ENCODE measurements around the gene SLC24A1. TPM values are rescaled to one million over a fixed set of nuclear protein-coding genes. Genes with fewer than 3 reads are reported as not detected.
"Not testable (repeated sequence)": the region's sequence is repeated elsewhere in the genome, so short reads cannot be mapped to it uniquely, and the experiment has no call there.

Gene SLC24A1
- polyA plus RNA-seq, 3 donors from 2014 or later: 0.83 to 4.1 TPM; not detected in 1

- Mint-ChIP-seq H3K4me1 (no peaks in the 10 kb centered on the region), H3K36me3 (peaks cover 4 to 20% (median 5%) of the 10 kb centered on the region in 3 donors), H3K27me3 (ENCODE audit: low read depth in 3 of 3) (no peaks in the 10 kb centered on the region), H3K27ac (no peak overlapping the region), H3K9me3 (no peaks in the 10 kb centered on the region), H3K4me3 (no peak overlapping the region)
- no peak for DNase-seq
Measured at GRCh38 chr15:65603134-65603533, 18.6 kb upstream of the SLC24A1 start.

DNA sequence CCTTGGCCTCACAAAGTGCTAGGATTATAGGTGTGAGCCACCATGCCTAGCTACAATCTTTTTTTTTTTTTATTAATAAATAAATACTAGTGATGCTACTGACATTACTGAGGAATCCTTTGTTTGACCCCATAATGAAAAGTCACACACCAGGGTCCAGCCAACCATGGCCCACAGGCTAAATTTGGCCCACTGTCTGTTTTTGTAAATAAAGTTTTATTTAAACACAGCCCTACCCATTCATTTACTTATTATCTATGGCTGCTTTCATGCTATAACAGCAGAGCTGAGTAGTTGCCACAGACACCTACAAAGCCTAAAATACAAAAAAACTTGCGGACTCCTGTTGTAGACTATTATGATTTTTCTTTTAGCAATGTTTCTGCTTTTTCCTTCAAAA lies 18.2 kb upstream of the SLC24A1 start:
- no peaks in the 10 kb centered on the region for H3K9me3 Mint-ChIP-seq
- H3K27ac Mint-ChIP-seq: no peak overlapping the region
- H3K4me1 Mint-ChIP-seq: peaks cover 0 to under 1% of the 10 kb centered on the region in 2 donors
- H3K4me3 Mint-ChIP-seq: no peak overlapping the region
- no peak for DNase-seq
- H3K27me3 Mint-ChIP-seq (ENCODE audit: low read depth in 3 of 3): no peaks in the 10 kb centered on the region
- H3K36me3 Mint-ChIP-seq: peaks cover 2 to 16% (median 3%) of the 10 kb centered on the region in 3 donors

GRCh38 chr15:65610871-65611718 lies 10.6 kb upstream of the SLC24A1 start, which contains the start of gene INTS14:
INTS14 (minus strand) TSS chr15:65611131; CDS start chr15:65607380, 3,751 bp downstream.
- Mint-ChIP-seq H3K36me3 (no peaks in the 10 kb centered on the region), H3K27ac (peak within 1 kb of the TSS; percentile 93 to 100 (median 98)), H3K9me3 (no peaks in the 10 kb centered on the region), H3K4me3 (peak within 1 kb of the TSS; percentile 95 to 100 (median 96)), H3K27me3 (ENCODE audit: low read depth in 3 of 3) (peaks cover 4 to 9% (median 7%) of the 10 kb centered on the region in 3 donors), H3K4me1 (peaks cover 32 to 35% of the 10 kb centered on the region in 2 donors)
- DNase-seq: peak; percentile 85 to 88 (median 87)

- Mint-ChIP-seq H3K4me3 (peak overlapping the region; percentile 95 to 100 (median 96)), H3K36me3 (peaks cover 0 to 2% (median 0%) of the 10 kb centered on the region in 3 donors), H3K27ac (peak overlapping the region; percentile 93 to 100 (median 98)), H3K27me3 (ENCODE audit: low read depth in 3 of 3) (peaks cover 4 to 9% (median 7%) of the 10 kb centered on the region in 3 donors), H3K9me3 (no peaks in the 10 kb centered on the region), H3K4me1 (peaks cover 32 to 35% of the 10 kb centered on the region in 2 donors)
- DNase-seq: no peak
Measured at GRCh38 chr15:65611888-65612615, 9.7 kb upstream of the SLC24A1 start.

- H3K4me1 Mint-ChIP-seq: peaks cover 32 to 35% of the 10 kb centered on the region in 2 donors
- H3K27ac Mint-ChIP-seq: peak overlapping the region; percentile 93 to 100 (median 98)
- peaks cover 0 to 7% (median 0%) of the 10 kb centered on the region in 3 donors for H3K36me3 Mint-ChIP-seq
- DNase-seq: no peak
- H3K9me3 Mint-ChIP-seq: peaks cover 0 to 2% (median 0%) of the 10 kb centered on the region in 6 donors
- H3K4me3 Mint-ChIP-seq: peak overlapping the region; percentile 41 to 100 (median 96)
- peaks cover 4 to 9% (median 7%) of the 10 kb centered on the region in 3 donors for H3K27me3 Mint-ChIP-seq (ENCODE audit: low read depth in 3 of 3)
Measured at GRCh38 chr15:65612616-65612946, 9.2 kb upstream of the SLC24A1 start.

GRCh38 chr15:65612949-65613744 lies 8.6 kb upstream of the SLC24A1 start:
- Mint-ChIP-seq H3K4me3 (peak overlapping the region in 2 of 5 donors; percentile 4 to 20), H3K27ac (peak overlapping the region in 5 of 6 donors; percentile 96 to 100 (median 99)), H3K4me1 (peaks cover 32 to 35% of the 10 kb centered on the region in 2 donors), H3K36me3 (peaks cover 0 to 7% (median 0%) of the 10 kb centered on the region in 3 donors), H3K9me3 (peaks cover 0 to 2% (median 0%) of the 10 kb centered on the region in 6 donors), H3K27me3 (ENCODE audit: low read depth in 3 of 3) (peaks cover 4 to 9% (median 7%) of the 10 kb centered on the region in 3 donors)
- no peak for DNase-seq

GRCh38 chr15:65615887-65616286 lies 5.9 kb upstream of the SLC24A1 start:
- not testable (repeated sequence) for H3K27me3 Mint-ChIP-seq (ENCODE audit: low read depth in 3 of 3); H3K27ac Mint-ChIP-seq; DNase-seq; H3K4me3 Mint-ChIP-seq; H3K36me3 Mint-ChIP-seq; H3K9me3 Mint-ChIP-seq
- peaks cover 19 to 20% of the 10 kb centered on the region in 2 donors for H3K4me1 Mint-ChIP-seq

DNA sequence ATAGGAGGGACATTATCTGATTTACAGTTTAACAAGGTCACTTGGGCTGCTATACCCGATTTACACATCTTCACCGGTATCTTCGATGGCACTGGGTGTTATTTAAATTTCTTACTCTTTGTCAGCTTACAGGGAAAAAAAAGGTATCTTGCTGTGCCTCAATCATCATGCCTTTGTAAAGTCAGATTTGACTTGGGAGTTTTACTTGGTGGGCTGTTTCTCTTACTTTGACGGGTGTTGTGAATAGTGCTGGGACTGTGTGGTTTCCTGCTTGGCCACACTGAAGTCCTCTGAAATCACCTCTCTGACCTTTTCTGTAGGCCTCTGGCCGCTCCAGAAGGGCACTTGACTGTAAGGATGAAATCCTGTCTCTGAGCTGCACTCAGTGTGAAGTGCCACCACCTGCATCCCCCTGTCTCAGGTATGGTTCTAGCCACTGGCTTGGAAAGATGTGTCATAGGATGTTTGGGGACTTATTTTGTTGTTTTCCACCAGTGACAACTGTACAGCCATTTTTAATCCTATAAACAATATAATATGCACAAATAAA lies 3.1 kb upstream of the SLC24A1 start:
- Mint-ChIP-seq H3K4me1 (peaks cover 0 to 2% of the 10 kb centered on the region in 2 donors), H3K36me3 (peaks cover 0 to 7% (median 0%) of the 10 kb centered on the region in 3 donors), H3K27me3 (ENCODE audit: low read depth in 3 of 3) (peaks cover 0 to 3% (median 1%) of the 10 kb centered on the region in 3 donors), H3K27ac (no peak overlapping the region), H3K4me3 (no peak overlapping the region), H3K9me3 (peaks cover 0 to 2% (median 0%) of the 10 kb centered on the region in 6 donors)
- no peak for DNase-seq

DNA sequence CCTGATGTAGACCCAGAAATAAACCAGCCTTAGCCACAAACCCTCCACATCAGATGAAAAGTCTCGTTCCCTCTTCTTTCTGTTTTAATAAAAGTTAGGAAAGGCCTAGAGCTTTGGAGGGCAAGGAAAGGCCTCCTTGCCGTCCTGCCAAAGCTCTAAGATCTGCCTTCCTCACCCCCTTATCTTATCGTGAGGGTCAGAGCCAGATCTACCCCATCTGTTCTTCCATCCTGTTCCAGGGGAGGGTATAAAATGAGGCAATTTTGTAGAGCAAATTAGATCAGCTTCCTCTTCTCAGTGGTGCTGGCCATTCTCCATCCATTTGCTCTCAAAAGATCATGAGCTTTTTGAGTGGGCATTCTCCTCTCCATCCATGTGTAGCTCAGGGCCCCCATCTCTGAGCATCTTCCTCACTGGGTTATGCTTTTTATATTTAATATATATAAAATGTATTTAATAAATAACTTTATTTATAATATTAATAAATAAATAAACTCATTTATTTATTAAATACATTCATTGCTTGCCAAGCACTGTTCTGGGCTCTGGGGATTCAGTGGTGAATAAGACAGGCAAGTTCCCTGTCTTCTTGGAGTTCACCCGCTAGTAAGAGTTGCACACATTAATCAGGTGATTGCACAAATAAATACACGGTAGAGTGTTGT lies 2.0 kb upstream of the SLC24A1 start:
- Mint-ChIP-seq H3K36me3 (peaks cover 7 to 14% (median 8%) of the 10 kb centered on the region in 3 donors), H3K27me3 (ENCODE audit: low read depth in 3 of 3) (peaks cover 0 to 2% (median 1%) of the 10 kb centered on the region in 3 donors), H3K27ac (no peak overlapping the region), H3K4me3 (no peak overlapping the region), H3K9me3 (peaks cover 0 to 2% (median 0%) of the 10 kb centered on the region in 6 donors), H3K4me1 (no peaks in the 10 kb centered on the region)
- DNase-seq: no peak

DNA sequence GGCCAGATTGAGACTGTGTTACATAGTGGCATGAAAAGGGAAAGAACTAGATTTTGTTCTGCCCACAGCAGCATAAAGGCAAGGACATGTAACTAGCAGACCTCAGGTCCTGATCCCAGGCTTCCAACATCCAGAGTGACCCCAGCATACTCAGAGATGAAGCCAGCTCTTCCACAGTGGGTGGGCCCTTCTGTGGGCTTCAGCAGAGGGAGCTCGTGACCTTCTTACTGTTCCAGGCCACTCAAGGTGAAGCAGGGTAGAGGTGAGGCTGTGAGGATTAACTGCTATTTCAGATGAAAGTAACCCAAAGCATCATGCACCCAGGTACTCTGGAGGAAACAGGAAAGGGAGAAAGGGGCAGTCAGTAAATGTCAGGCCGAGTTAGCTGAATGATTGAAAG lies 905 bp upstream of the SLC24A1 start:
- peaks cover 0 to 2% (median 0%) of the 10 kb centered on the region in 6 donors for H3K9me3 Mint-ChIP-seq
- H3K4me1 Mint-ChIP-seq: no peaks in the 10 kb centered on the region
- peaks cover 0 to 2% (median 1%) of the 10 kb centered on the region in 3 donors for H3K27me3 Mint-ChIP-seq (ENCODE audit: low read depth in 3 of 3)
- H3K27ac Mint-ChIP-seq: no peak overlapping the region
- peaks cover 12 to 19% (median 17%) of the 10 kb centered on the region in 3 donors for H3K36me3 Mint-ChIP-seq
- no peak for DNase-seq
- H3K4me3 Mint-ChIP-seq: no peak overlapping the region

DNA sequence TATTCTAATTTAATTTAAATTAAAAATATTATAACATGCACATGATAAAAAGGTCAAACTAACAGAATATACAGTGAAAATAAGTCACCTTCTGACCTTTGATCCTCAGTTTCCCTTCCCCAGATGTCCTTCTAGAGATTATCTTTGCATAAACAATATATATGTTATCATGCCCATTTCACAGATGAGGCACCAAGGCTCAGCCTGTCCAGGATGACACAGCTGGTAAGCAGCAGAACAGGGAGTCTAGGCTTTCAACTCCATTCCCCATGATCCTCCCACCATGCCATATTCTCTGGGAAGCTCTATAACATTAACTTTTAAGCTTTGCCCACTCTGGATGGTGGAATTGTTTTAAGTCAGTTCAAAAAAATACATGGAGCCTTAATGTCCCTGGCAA lies 1.4 kb downstream of the SLC24A1 start:
- Mint-ChIP-seq H3K27me3 (ENCODE audit: low read depth in 3 of 3) (peaks cover 0 to 2% (median 1%) of the 10 kb centered on the region in 3 donors), H3K27ac (no peak overlapping the region), H3K9me3 (no peaks in the 10 kb centered on the region), H3K4me1 (no peaks in the 10 kb centered on the region), H3K4me3 (no peak overlapping the region), H3K36me3 (peaks cover 12 to 27% (median 14%) of the 10 kb centered on the region in 3 donors)
- no peak for DNase-seq

GRCh38 chr15:65626856-65627255 lies 5.1 kb downstream of the SLC24A1 start:
- peaks cover 2 to 3% (median 3%) of the 10 kb centered on the region in 3 donors for H3K27me3 Mint-ChIP-seq (ENCODE audit: low read depth in 3 of 3)
- H3K27ac Mint-ChIP-seq: no peak overlapping the region
- H3K9me3 Mint-ChIP-seq: no peaks in the 10 kb centered on the region
- H3K4me3 Mint-ChIP-seq: no peak overlapping the region
- H3K4me1 Mint-ChIP-seq: peaks cover 3 to 6% of the 10 kb centered on the region in 2 donors
- peaks cover 14 to 27% (median 23%) of the 10 kb centered on the region in 3 donors for H3K36me3 Mint-ChIP-seq
- no peak for DNase-seq
